Dedifferentiated amniotic fluid mesenchymal stem cell (primary cell): ENCODE results near the gene HTR1D.

Source experiments
- DNase-seq: peaks from one replicate; pipeline ENCODE4 v3.0.0-alpha.2; 2016; ENCODE audit errors: extremely low spot score

HTR1D gene

DNA sequence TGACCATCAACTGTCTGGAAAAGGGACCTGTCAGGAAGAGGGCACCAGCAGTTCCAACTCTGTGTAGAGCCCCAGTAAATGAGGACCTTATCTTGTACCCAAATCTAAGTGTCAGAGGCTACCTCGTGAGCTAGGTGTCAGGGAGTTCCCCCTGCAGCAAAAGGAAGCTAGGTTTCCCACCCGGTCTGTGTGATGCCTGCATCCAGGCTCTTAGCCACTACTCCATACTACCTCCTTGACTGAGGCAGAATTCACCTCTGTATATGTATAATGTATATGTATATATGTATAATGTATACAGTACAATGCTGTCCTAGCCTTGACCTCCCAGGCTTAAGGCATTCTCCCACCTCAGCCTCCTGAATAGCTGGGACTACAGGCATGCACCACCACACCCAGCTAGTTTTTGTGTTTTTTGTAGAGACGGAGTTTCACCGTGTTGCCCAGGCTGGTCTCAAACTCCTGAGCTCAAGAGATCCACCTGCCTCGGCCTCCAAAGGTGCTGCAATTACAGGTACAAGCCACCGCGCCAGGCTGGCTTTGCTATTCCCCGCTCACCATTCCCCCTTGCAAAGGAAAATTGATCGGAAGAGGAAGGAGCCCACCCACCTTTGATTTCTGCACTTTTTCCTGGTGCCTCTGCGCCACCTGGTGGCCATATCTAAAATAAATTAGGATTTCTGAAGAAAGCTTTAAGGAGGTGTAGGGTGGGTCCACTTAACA is 32.9 kb downstream of the HTR1D start:
- peak; percentile 37 for DNase-seq

DNA sequence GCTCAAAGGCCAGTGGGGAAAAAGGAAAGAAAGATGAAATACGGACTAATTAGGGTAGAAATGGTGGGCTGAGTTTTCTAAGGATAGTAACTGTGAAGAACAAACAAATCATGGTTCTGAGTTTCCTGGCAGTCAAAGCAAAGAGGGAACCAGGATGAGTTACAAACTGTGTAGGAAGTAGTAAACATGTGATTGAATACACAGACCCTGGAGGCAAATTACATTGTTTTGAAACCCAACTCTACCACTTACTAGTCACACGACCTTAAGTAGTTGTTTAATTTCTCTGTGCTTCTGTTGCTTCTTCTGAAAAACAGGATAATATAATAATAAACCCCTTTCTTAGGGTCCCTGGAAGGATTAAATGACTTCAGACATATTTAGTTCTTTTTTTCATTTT is 37.4 kb downstream of the HTR1D start:
- no peak for DNase-seq

DNA sequence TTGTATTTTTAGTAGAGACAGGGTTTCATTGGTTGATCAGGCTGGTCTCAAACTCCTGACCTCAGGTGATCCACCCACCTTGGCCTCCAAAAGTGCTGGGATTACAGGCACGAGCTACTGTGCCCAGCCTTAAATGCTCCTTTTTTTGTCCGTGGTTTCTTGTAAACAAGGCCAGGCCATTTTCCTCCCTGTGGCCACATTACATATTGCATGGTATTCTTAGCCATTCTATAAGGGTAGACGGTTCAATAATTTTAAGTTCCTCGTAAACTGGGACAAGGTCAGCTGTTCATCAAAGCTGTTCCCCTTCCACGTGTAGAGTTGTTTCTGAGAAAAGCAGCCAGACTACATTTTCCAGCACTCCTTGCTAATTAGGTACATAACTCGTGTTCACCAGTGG is 38.4 kb downstream of the HTR1D start:
- no peak for DNase-seq

DNA sequence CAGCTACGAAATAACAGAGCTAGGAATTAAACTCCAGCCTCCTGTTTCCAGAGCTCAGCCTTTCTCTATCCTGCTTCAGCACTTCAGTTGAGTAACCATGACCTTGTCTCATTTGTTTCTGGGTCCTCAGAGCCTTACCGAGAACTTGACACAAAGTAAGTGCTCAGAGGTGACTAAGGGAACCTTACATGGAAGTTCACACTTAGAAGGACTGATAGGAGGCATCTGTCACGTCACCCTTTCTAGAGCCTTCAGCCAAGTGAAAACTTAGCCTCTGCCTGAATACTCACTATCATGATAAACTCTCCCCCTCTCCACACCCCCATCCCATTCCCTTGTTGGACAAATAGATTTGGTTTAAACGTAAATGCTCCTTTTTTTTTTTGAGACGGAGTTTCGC is 38.9 kb downstream of the HTR1D start:
- no peak for DNase-seq

DNA sequence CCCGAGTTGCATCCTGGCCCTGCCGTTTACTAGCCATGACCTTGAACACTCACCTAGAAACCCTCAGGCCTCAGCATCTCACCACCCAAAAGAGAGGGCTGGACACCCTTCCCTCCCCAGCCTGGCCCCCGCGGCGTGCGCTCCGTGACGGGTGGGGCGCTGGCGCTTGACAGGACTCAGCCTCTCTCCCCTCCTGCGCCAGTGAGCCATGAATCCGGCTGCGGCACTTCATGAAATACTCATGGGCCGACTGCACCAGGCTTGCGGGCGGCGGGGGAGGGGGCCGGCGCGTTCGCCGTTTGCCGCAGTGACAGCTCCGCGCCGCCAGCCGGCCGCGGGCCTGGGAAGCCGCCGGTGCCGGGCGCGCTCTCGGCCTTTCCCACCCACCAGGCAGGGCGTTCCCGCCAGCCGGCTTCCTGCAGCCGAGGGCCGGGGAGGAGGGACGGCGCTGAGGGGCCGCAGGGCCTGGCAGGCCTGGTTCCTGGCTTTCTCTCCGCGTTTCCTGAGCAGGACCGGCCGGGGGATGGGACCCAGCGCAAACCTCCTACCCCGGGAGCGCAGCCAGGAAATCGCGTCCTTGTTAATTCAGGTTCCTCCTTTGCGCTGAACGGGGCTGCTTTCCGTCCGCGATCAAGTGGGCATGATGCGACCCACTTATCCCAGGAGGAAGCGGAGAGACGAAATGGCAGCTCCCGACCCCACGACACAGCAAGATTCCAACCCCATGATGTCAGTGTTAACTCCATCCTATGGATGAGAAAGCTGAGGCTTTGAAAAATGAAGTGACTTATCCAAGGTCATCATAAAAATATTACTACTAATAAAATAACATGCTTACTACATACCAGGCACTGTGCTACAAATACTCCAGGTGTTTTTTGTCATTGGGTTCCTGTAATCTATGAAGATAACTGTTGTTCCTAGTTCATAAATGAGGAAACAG is 39.6 kb downstream of the HTR1D start:
- peak; percentile 63 for DNase-seq

DNA sequence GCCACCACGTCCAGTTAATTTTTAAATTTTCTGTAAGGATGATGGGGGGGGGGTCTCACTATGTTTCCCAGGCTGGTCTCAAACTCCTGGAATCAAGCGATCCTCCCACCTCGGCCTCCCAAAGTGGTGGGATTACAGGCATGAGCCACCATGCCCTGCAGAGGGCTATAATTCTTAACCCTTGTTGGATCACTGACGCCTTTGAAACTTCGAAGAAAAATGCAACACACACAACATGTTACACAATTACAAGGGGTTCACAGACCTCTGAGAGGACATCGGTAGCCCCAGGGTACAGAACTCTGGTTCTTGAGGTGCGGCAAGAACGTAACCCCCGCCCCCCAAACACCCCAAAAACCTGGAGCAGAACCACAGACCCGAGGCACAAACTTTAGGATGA is 40.3 kb downstream of the HTR1D start:
- DNase-seq = no peak

DNA sequence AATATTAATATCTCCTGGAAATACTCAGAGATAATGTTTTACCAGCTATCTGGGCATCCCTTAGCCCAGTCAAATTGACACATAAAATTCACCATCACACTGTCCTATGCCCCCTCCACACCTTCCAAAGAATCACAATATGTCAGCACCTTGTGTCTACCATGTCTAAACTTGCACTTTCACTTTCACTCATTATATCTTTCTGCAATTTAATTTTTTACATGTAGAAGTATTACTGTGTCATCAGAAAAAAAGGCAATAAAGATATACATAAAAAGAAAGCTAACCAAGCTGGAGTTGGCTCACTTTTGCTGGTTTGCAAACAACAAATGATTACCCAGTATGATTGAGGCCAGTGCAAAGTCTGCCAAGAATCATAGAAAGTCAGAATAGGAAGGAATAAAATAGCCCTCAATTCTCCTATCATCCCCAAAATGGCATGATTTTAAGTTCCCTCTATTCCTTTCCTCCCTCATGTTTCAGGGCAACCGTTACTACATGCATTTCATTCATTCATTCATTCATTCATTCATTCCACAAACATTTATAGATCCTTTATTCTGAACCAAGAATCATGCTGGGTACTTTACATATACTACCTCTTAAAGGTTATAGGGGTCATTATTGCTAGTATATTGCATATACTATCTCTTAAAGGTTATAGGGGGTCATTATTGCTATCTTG is 42.7 kb downstream of the HTR1D start:
- no peak for DNase-seq

DNA sequence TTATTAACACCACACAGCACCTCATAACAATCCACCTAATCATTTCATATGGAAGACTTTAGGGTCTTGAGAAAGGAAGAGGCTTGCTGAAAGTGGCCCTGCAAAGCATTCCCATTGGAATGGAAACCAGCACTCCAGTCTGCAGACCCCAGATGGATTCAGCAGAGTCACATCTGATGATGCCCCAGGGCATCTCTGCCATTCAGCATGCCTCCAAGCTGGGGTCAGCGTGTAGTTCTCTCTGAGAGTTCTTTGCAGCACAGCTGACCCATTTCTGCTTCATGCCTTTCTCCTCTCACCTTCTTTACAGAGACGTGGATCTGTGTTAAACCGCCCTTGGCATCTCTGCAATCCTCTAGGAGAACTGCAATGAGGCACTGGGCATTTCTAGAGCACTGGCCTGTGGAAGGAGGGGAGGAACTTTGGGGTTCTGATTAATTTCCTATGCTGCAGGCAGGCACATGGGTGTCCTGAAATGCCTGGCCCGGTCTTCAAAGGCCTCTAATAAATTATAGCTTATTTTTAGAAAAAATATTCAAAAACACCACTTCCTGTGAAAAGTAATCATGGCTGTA is 46.0 kb downstream of the HTR1D start:
- DNase-seq = no peak

DNA sequence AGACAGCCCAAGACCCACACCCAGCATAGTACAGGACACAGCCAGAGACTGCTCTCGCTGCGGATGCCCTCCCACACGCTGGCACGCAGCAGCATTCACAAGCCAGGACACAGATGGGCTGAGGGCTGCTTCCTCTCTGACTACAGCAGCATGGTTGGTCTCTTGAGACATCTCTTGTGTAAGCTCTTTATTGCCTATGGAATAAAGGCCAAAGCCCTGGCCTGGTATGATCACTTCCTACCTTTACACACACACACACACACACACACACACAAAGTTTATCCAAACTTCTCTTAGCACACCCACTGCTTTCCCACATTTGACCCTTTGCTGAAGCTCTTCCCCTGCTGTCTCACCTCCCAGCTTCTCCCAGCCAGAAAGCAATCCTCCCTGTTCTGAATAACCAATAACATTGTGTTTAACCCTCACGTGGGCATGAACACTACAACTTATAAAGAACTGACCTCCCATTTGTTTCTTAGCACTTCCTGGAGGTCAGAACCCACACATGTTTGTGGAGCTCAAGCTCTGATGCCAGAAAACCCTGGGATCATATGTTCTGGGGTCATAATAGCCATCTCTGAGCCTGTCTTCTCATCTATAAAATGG is 47.5 kb downstream of the HTR1D start:
- peak; percentile 42 for DNase-seq

DNA sequence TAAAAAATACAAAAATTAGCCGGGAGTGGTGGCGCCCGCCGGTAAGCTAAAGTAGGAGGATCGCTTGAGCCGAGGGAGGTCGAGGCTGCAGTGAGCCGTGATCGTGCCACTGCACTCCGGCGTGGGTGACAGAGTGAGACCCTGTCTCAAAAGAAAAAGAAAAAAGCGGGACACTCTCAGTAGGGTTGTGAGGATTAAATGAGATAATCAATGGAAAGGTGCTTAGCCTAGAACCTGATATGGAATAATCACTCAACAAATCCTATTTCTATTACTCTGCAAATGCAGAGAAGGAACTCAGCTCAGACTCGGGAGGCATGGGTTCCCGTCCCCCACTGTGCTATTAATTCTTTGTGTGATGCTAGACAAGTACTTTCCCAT is 48.1 kb downstream of the HTR1D start:
- DNase-seq = no peak

DNA sequence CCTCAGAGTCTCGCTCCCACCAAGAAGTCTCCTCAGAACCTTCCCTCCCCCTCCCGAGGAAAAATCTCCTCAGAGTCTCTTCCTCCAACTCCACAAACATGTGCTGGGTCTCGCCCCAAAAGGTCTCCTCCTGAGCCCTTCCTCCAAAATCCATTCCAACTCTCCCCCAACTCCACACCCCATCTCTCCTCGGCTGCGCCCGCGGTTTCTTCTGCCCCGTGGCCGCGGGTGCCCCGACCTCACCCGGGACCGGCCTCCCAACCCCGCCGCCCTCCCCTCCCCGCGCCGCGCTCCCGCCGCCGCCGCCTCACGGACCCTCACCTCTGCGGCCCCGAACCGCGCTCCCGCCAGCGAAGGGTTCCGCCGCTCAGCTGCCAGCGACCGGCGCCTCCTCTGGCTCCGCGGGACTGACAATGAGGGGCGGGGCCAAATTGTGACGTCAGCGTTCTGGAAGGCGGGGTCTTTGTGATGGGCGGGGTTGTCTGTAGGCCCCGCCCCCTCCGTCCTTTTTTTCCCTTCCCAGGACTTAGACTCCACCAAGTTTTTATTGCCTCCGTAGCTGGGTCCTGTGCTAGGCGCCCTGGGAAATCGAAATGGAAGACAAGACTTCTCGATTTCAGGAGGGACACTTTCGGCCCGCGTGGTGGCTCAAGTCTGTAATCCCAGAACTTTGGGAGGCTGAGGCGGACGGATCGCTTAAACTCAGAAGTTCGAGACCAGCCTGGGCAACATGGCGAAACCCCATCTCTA is 48.7 kb downstream of the HTR1D start, which contains the start of gene LUZP1:
Gene LUZP1 (minus strand): TSS at position 412 of the 750 bp plus-strand sequence.
- DNase-seq = peak; percentile 91

DNA sequence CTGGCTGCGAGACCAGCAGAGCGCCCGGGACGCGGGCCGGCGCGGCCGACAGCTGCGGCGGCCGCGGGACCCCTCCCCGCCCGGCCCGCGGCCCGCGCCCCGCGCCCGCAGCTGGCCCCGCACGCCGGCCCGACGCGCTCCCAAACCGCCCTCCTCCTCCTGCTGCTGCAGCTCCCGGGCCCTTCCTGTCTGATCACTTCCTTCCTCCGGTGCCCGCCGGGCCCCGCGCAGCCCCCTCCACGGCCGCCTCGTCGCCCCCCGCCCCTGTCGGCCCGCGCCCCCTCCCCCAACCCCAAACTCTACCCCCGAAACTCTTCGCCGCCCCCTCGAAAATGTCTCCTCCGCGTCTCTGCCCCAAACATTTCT is 49.2 kb downstream of the HTR1D start:
- DNase-seq = no peak

DNA sequence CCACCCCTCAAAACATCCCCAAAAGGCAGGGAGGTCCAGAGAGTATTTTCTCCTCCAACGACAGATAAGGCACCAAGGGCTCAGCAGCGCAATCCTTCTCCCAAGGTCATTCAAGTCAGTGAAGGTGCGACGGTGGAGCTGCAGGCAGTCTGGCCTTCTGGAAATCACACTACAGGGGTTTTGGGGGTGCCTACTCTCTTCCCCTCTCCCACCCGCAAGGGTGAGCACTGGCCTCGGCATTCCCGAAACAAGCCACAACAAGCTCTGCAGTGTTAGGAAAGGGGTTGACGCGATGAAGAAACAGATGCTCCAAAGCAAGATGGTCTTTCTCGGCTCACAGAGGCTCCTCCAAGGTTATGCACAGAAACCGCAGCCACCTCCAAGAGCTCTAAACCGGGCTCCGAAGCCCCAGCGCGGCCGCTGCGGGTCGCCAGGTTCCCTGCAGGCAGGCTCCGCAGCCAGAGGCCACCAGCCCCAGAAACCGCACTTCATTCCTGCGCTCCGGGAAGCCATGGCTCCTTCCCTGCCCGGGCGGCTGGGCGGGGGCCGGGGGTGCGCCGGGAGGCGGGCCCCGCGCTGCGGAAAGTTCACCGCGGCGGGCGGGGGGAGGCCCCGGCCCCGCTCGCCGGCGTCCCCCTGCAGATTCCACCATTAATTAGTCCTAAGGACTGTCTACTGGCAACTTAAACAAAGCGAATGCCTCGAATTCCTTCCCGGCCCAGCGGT is 49.8 kb downstream of the HTR1D start:
- DNase-seq = peak; percentile 46

DNA sequence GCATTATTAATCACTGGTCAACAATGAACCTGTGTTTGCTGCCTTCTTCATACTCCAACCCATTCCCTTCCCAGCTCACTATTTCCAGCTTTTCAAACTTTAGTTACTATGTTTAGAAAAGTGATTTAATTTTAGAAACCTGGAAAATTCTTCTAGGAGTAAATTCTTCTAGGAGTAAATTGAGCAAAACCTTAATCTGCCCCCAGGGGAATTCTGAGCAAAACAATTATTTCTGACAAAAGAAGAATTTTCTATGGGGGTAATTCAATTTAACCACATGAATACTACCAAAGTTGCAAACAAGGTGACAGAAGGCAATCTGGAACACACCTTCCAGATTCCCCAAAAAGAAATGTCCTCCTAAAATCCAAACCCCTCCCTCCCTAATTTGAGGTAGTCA is 50.4 kb downstream of the HTR1D start:
- no peak for DNase-seq

DNA sequence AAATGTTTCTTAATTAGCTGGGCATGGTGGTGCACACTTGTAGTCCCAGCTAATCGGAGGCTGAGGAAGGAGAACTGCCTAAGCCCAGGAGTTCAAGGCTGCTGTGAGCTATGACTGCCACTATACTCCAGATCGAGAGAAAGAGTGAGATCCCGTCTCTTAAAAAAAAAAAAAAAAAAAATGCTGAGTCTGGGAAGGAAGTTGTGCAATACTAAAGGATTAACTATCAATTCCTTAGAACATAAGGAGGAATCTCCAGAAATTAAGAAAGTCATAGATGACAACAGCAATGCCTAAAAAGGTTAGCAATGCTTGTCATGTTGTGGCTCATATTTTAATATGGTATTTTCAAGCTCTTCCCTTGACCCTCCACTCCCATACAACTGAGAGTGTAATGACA is 53.9 kb downstream of the HTR1D start:
- no peak for DNase-seq

DNA sequence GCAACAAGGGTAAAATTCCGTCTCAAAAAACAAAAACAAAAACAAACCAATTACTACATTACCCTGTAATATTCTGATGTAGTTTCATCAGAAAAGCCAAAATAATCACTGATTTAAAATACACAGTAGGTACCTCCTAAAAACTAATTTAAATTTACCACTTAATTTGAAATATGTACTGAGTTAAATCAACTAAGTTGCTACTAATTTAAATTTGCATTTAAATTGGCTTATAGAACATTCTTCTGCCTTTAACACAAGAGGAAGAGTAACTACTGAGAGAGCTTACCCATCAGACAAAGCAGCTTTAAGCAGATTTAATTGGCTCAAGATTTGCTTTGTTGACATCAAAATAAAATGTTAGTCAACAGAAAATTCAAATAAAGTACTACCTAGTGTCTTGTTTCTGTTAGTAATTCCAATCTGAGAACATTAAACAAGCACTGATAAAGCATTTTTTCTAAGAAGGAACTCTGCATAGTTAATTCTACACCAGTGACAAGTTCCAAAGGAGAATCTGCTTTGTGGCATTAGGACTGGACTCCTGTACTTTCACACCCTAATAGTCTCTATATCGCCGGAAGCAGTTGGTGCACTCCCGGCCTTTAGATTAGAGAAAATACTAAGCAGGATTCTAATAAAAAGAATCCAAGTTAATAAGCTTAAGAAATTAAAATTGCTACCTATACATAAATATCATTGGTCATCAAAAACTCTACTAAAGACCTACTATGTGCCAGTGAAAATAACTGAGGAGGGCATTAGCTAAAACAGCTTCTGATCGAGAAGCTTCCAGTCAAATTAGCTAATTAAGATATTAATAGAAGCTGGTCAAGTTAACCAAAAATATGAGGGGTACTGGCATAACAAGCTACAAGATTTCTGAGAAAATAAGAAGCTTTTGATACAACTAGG is 57.1 kb downstream of the HTR1D start:
- no peak for DNase-seq

DNA sequence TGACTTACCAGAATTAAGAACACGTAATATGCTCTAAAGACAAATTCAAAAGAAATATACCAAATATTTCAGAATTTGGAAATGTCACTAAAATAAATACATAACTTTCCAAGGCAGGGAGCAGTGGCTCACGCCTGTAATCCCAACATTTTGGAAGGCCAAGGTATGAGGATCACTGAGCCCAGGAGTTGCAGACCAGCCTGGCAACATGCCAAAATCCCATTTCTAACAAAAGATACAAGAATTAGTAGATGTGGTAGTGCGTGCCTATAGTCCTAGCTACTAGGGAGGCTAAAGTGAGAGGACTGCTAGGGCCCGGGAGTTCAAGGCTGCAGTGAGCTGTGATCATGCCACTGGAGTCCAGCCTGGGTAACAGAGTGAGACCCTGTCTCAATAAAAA is 60.4 kb downstream of the HTR1D start:
- DNase-seq = no peak

DNA sequence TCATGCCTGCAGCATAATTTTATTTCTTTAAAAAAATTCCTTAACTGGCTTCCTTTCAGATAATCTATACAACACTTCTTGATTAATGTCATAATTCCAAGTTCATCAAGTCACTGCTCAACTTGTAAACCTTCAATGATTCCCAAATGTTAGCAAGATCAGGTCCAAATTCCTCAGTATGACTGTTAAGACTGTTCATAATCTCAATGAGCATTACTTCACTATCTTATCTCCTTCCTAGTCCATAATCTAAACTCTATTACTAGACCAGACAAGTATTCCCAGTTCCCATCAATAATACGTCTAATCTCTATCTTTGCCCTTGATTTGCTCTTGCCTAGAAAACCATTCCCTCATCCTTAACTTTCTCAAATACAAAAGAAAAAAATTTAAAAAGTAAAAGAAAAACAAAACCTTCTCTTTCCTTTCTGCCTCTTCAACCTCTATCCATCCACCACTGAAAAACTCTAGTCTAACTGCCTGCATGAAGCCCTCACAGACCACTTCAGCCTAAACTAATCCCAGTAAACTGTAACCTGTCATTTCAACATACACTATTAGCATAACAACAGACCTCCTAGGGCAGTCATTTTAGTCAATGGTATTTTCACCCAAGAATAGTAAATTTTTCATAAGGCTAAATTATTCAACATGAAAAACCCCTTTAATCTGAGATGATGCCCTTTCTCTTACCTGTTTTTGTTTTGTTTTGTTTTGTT is 64.2 kb downstream of the HTR1D start:
- DNase-seq = no peak

DNA sequence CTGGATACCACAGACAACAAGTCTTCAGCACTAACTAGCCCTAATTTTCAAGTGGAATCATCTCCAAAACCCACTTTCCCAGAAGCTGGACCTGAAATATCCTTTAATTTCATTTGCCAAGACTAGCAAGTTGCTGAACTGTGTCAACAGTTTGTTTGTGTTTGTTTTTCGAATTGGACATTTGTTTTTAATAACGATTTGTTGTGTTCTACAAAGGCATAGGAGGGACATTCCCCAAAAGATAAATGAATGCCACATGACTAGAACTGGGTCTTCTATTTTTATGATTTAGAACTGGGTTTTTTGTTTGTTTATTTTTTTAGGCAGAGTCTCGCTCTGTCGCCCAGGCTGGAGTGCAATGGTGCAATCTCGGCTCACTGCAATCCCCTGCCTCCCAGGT is 66.6 kb downstream of the HTR1D start:
- DNase-seq = no peak
